ENCODE data around the gene C4orf50.

C4orf50 gene

GRCh38 chr4:5894266-5894665 lies 124.0 kb downstream of the C4orf50 start:
- DNase-seq (ENCODE audit: low read depth in 3 of 3, low spot score in 1 of 3) = no peak

- no peak for DNase-seq (ENCODE audit: low read depth in 3 of 3, low spot score in 1 of 3)
Observed at GRCh38 chr4:5893591-5893990, 124.6 kb downstream of the C4orf50 start.

GRCh38 chr4:5893004-5893580 lies 125.1 kb downstream of the C4orf50 start, which contains the start of gene CRMP1:
Gene CRMP1, minus strand, starts transcription at chr4:5893086. Its CDS starts 117 bp downstream, at chr4:5892969.
- DNase-seq (ENCODE audit: low read depth in 3 of 3, low spot score in 1 of 3) = no peak

GRCh38 chr4:5892323-5893003 lies 125.8 kb downstream of the C4orf50 start:
- DNase-seq (ENCODE audit: low read depth in 3 of 3, low spot score in 1 of 3) = no peak

GRCh38 chr4:5891563-5892322 lies 126.5 kb downstream of the C4orf50 start:
- DNase-seq (ENCODE audit: low read depth in 3 of 3, low spot score in 1 of 3) = no peak

- DNase-seq (ENCODE audit: low read depth in 3 of 3, low spot score in 1 of 3) = no peak
Observed at GRCh38 chr4:5890063-5890727, 128.0 kb downstream of the C4orf50 start.

GRCh38 chr4:5889002-5889696 lies 129.1 kb downstream of the C4orf50 start:
- no peak for DNase-seq (ENCODE audit: low read depth in 3 of 3, low spot score in 1 of 3)

GRCh38 chr4:5888222-5889001 lies 129.8 kb downstream of the C4orf50 start:
- DNase-seq (ENCODE audit: low read depth in 3 of 3, low spot score in 1 of 3) = no peak

GRCh38 chr4:5887361-5888221 lies 130.6 kb downstream of the C4orf50 start:
- no peak for DNase-seq (ENCODE audit: low read depth in 3 of 3, low spot score in 1 of 3)

GRCh38 chr4:5887011-5887360 lies 131.2 kb downstream of the C4orf50 start:
- no peak for DNase-seq (ENCODE audit: low read depth in 3 of 3, low spot score in 1 of 3)

GRCh38 chr4:5885733-5886132 lies 132.5 kb downstream of the C4orf50 start:
- no peak for DNase-seq (ENCODE audit: low read depth in 3 of 3, low spot score in 1 of 3)

GRCh38 chr4:5884796-5885195 lies 133.4 kb downstream of the C4orf50 start:
- DNase-seq (ENCODE audit: low read depth in 3 of 3, low spot score in 1 of 3) = no peak

- no peak for DNase-seq (ENCODE audit: low read depth in 3 of 3, low spot score in 1 of 3)
Observed at GRCh38 chr4:5883916-5884315, 134.3 kb downstream of the C4orf50 start.

GRCh38 chr4:5882947-5883346 lies 135.3 kb downstream of the C4orf50 start:
- DNase-seq (ENCODE audit: low read depth in 3 of 3, low spot score in 1 of 3) = no peak

- no peak for DNase-seq (ENCODE audit: low read depth in 3 of 3, low spot score in 1 of 3)
Observed at GRCh38 chr4:5881340-5881739, 136.9 kb downstream of the C4orf50 start.

- DNase-seq (ENCODE audit: low read depth in 3 of 3, low spot score in 1 of 3) = no peak
Observed at GRCh38 chr4:5878359-5878758, 139.9 kb downstream of the C4orf50 start.

- no peak for DNase-seq (ENCODE audit: low read depth in 3 of 3, low spot score in 1 of 3)
Observed at GRCh38 chr4:5877392-5877791, 140.8 kb downstream of the C4orf50 start.

GRCh38 chr4:5874811-5875449 lies 143.3 kb downstream of the C4orf50 start:
- DNase-seq (ENCODE audit: low read depth in 3 of 3, low spot score in 1 of 3) = no peak

- DNase-seq (ENCODE audit: low read depth in 3 of 3, low spot score in 1 of 3) = no peak
Observed at GRCh38 chr4:5870701-5871100, 147.5 kb downstream of the C4orf50 start.

All from stimulated activated CD4-positive, alpha-beta T cell treated with anti-CD3 and anti-CD28 coated beads, TNF-alpha, amount 100 ng/mL, for 1 hour (primary cell).